GM21786 (cell line): Measurements from ENCODE around the gene ARHGAP4.

Experiments used
- ATAC-seq: cut with Tn5 transposase; IDR thresholded peaks from one replicate; pipeline ENCODE4 v1.9.1; 2021; ENCODE audit not compliant: unreplicated experiment

ARHGAP4 gene

DNA sequence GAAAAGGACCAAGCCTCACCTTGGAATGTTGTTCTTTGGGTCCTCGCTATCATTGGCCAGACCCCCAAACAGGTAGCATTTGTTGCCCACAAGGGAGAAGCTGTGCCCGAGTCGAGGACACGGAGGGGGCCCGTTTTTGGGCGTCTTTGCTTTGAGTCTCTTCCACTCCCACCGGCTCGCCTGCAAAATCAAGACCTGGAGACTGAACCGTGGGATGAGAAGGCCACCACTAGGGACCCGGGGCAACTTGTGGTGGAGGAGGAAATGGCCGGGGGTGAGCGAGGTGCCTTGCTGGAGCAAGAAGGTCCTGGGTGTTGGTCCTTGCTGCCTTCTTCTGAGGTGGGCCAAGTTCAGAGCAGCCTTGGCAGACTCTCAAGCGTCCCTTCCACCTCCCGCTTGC is 38.0 kb upstream of the ARHGAP4 start:
- no peak for ATAC-seq

DNA sequence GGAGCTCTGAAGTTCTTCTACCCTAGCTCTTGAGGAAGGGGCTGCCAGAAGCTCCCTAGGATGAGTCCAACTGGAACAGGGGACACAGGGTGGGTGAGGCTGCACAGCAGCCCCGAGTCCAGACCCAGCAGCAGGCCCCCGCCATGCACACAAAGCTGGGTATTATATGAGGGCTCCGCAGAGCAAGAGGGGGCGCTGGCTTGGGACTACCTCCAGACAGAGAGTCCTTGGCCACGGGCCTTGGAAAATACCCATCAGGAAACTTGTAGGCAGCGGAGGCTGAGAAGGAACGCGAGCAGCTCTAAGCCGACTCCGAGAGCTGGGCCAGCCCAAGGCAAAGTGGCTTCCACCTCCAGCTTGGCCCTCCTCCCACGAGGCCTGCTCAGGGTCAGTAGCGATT is 37.5 kb upstream of the ARHGAP4 start:
- ATAC-seq: no peak

DNA sequence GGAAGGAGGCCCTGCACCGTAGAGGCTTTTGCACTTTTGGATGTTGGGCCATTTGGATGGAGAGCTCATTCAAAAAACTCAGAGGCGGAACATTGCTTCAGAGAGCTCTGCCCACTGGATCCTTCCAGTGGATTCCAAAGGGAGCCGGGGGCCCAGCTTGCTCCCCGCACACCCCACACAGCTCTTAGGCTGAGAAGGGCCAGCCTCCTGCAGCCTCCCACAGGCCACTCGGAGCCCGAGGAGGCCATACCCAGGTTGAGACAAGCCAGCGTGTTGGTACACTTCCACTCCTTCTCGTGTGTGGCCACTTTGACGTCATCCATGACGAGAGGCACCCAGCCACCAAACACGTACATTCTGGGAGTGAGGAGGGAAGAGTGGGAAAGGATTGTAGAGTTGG is 35.2 kb upstream of the ARHGAP4 start:
- ATAC-seq: no peak

DNA sequence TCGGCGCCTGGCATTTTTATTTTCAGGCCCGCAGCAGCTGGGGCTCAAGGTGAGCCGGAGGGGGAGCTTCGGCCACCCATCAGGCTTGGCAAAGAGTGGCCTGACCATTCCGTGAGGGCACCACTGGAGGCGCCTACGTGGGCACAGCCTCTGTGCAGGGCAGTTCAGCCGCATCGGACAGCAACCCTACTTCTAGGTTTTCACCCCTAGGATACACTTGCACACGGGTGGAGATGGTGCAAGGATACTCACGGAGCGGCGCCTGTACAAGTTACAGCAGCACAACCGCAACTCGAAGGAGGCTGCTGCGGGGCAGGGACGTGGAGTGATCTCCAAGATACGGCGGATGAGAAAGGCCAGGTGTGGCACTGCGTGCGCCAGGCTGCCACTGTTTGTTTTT is 34.7 kb upstream of the ARHGAP4 start:
- ATAC-seq: no peak

DNA sequence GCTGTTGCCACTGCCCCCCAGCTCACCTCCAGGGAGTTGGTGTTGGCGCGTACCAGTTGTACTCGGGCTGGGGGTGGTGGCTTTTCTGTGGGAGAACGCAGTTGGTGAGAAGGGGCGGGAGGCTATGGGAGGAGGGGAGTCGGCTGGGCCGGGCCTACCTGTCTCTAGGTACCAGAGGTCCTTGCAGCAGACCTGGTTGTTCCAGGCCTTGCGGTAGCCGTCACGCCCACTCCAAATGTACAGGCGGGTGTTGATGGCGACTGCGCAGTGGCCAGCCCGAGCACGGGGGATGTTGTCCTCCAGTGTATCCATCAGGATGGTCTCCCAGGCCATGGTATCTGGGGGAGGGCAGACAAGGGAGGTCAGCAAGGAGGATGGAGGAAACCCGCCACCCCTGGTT is 34.0 kb upstream of the ARHGAP4 start:
- no peak for ATAC-seq

DNA sequence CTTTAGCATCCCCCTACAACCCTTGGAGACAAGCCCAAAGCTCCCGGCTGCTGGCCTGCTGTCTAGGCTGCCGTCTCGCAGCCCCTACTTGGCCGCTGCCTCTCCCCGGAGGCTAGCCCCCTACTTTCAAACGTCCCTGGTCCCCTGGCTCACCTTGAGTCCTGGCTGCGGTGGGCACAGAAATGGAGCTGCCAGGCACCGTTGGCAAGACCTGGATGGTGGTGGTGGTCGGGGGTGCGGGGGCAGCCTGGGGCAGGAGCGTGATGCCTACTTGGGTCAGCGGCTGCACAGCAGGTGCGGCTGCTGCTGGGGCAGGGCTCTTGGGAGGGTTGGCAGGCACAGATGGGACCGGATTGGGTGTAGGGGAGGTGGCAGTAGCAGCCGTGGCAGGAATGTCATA is 33.6 kb upstream of the ARHGAP4 start:
- no peak for ATAC-seq

DNA sequence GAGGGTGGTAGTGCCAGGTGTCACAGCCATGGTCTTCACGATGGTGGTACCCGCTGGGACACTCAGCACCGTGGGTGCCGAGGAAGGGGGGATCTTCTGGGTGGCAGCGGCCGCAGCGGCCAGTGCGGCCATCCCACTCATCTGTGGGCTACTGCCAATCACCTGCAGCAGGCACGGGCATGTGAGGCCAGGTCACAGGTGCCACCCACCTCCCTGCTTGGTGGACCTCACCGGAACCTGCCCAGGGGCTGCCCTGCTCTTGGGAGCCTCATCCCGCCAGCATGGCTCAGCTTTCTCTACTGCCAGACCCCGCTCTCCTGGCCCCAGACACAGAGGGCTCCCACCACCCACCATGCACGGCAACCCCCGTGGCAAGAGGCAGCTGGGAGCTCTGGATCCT is 32.5 kb upstream of the ARHGAP4 start:
- ATAC-seq: no peak

DNA sequence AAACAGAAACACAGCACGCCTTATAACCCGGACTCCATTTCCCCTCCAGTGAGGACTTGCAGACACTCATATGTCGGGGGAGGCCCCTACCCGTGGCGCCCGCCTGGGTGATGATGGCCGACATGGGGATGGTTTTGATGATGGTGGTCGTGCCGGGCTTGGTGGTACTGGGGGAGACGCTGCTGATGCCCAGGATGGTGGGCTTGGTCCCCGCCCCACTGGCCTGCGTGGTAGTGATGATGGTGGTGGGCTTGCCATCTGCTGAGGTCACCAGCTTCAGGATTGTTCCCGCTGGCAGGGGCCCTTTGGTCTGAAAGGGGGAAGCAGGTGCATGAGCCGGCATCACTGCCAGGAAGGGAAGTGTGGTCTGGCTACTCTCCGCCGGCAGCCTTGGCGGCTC is 31.2 kb upstream of the ARHGAP4 start:
- ATAC-seq: no peak

DNA sequence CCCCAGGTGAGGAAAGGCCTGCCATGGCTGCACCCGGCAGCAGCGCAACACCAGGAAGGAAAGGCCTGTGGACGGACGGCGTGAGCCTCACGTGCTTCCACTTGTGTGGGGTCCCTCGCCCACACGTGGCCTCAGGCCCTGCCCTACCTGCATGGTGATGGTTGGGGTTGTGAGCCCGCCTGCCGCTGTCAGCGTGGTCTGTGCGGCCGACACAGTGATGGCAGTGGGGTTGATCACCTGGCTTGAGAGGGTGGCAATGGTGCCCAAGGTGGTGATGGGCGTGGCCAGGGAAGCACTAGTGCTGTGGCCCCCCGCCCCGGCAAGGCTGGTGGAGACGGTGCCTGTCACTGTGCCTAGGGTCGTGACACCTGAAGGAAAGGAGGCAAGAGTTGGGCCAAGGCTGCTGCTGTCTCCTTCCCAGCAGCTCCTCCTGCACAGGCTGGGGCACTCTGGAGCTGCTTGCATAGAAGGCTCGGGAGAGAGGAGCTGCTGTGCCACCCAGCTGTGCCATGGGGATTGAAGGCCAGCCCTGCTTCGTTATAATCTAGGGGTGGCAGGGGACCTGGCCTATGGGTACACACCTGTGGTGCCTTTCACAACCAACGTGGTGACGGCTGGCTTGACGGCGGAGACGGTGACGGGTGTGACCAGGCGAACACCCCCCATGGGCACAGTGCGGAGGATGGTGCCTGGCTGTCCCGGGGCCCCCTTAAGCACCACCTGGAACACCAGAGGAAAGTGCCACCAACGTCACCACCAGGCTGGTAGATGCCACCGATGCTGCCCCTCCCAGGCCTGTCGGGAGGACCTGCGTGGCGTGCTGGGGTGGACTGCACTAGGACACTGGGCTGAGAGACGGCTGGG is 30.2 kb upstream of the ARHGAP4 start:
- no peak for ATAC-seq

DNA sequence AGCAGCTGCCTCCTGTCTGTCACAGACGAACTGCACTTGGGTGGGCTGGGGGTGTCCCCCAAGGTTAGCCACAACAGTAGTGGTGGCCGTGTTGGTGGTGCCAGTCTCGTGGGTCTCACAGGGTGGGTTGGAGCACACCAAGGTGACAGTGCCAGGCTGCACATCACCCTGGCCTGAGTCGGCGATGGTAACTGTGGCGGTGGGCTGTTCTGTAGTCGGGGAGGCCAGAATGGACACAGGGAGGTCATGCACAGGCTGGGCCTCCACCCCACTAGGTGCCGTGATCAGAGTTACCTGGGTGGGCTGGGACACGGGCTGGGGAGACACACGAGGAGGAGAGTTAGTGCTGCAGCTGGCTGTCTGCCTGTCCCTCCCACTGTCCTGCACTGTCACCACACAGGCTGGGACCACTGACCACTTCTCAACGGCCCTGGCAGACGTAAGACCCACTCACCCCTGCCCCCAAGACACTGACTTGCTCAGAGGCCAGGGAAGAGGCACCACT is 29.2 kb upstream of the ARHGAP4 start:
- ATAC-seq: no peak

DNA sequence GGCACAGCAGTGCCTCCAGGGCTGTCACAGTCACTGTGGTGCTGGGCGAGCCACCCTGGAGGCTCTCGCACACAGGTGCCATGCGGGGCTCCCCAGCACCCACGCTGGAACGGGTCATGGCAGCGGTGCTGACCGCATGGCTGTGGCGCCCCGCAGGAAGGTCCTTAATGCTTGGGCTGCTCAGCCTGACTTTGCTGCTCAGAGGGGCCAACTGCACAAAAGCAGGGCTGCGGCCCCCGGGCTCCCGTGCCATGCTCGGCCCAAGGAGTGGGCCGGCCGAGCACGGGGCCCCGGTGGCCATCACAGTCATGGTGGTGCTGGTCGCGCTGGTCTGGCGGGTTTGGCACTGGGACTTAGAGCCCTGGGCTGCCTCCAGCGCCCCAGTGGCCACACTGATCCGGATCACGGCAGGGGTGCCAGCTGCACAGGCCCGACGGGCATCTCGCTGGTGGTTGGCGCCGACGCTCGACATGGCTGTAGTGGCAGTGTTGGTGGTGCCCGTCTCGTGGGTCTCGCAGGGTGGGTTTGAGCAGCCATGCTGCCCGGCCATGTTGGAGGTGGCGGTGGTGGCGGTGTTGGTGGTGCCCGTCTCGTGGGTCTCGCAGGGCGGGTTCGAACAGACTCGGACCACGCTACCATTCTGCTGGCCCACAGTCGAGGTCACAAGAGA is 28.6 kb upstream of the ARHGAP4 start:
- ATAC-seq: no peak

DNA sequence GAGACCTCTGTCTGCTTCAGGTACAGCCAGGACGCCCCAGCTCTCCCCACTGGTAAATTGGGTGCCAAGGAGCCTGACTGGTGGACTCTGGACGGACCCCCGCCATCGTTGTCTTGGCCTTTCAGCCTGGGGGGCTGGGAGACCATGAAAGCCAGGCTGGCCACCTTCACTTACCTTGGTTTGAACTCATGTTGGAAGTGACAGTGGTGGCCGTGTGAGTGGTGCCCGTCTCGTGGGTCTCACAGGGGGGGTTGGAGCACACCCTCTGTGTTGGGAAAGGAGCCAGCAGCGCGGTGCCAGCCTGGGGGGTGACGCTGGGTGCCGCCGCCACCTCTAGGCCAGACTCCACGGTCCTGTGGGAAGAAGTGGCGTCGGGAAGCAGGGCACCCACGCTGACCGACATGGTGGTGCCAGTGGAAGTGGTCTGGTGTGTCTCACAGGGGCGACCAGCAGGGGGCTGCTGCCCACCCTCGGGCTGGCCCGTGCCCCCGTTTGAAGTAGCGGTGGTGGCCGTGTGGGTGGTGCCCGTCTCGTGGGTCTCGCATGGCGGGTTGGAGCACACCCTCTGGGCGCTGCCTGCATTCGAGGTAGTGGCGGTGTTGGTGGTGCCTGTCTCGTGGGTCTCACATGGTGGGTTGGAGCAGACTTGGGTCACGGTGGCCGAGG is 28.0 kb upstream of the ARHGAP4 start:
- ATAC-seq: no peak

DNA sequence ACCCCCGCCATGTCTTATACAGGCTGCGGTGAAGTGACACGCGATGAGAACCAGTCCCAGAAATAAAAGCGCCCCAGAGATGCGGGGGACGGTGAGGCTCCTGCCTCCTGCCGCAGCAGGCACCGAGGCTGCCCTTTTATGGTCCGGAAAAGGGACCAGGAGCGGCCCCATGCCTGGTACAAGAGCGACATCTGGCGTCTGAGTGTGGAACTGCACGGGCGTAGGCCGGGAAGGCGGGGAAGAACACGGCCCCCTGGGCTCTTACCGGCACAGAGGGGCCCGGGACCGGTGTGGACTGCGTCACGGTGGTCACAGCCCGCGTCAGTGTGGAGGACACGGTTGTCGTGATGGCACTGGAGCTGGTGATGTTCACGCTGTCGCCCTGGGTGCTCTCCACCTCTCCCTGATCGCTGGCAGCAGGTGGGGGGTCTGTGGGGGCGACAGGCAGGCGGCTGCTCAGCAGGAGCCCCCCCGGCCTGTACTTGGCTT is 27.3 kb upstream of the ARHGAP4 start:
- ATAC-seq: peak; percentile 65

DNA sequence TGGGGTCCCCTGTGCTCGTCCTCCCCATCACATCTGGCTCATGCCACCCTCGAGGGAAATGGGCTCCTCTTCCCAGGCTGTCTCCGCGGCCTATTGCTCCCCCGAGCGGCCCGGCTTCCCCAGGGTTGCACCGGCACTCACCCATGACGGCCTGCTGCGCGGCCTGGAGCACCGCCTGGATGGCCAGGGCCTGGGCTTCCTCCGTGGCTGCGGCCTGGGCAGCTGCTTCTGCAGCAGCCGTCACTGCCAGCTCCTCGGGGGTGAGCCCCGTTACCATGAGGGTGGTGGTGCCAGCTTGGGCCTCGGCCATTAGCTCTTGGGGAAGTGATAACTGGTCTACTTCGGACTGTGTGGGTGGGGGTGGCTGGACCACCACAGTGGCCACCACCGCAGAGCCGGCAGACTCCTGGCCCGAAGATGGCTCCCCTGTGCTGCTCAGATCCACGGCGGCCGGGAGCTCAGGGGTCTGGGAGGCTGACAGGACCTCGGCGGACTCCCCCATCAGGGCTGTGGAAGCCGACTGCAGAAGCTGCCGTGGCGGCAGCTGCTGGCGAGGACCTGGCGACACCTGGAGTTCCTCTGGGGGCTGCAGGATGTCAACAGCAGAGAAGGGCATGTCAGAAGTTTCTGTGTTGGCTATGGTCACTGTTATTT is 26.4 kb upstream of the ARHGAP4 start:
- no peak for ATAC-seq

DNA sequence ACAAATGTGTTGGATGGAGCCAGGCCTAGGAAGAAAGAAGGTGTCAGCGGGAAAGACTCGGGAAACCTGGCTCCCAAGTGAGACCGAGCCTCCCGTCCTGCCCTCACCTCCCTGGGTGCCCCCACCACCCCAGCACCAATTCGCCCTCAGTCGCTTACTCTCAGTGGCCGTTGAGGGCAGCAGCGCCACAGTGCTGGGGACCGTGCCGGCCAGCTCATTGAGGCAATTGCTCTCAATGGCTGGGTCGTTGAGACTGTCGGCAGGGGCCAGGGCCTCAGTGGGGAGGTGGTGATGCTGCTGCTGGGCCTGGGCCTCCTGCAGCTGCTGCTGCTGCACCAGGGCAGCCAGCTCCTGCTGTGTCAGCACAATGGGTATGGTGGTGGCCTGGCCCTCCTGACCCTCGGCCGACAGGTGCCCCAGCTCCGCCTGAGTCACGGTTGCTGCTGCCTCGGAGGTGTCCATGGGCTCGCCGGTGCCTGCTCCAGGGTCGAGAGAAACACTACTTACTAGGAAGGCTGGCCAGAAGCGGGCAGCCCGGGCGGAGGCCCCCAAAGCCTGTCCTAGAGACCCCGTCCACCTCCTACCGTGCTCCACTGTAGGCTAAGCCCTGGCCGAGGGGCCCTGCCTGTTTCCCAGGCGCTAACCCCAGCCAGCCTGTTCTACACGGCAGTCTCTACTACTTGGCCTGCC is 25.8 kb upstream of the ARHGAP4 start:
- ATAC-seq: no peak

DNA sequence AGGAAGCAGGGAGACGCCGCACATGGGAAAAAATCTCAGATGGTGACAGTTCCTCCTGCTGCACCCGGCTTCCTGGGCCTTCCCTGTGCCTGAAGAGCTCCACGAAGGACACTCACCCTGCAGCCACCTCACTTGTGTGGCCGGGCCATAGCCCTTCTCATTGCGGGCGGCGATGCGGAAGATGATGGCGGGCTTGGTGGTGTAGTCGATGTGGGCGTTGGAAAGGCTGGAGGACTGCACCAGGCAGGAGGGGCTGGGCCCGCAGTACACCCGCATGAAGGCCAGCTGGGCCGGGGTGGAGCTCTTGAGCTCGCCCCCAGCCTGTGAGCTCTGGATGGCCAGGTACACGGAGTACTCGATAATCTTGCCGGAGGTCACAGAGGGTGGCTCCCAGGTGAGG is 24.1 kb upstream of the ARHGAP4 start:
- no peak for ATAC-seq

DNA sequence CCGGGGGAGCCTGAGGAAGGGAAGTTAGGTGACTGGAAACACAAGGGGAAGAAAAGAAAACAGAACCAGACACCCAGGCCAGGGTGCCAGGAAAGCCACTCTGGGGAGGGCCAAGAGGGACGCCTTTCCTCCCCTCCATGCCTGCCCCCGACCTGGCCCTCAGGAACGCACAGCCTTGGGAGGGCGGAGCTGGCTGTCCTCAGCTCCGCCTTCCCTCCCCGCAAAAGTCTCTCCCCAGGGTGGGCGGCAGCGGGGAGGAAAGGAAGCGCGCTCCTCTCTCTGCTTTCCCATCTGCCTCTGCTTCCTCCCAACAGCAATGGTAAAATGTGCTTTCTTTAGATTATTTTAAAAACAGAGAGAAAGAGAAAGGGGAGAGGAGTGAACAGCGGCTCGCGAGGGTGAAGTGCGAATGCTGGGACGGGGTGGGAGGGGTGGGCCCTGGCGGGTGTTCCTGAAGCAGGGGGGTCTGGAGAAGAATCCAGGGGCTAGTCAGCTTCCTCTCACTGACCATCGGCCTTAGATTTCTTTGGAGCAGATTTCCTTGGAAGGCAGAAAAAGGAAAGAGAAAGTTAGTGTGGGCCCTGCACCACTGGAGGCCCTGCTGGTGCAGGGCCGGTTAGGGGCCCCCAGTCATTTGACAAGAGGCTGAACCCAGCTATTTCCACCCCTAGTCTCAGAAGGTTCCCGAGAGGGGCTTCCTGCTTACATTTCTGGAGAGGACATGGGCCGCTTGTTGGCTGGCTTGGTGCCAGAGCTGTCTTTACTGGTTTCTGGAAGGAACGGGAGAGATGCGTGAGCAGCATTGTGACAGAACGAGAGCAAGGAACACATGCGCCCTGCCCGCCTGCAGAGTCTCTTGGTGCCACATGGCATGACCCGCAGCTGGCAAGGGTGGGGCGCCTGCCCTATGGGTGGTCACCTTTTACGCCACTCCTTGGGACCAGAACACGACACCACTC is 23.1 kb upstream of the ARHGAP4 start:
- ATAC-seq: no peak

DNA sequence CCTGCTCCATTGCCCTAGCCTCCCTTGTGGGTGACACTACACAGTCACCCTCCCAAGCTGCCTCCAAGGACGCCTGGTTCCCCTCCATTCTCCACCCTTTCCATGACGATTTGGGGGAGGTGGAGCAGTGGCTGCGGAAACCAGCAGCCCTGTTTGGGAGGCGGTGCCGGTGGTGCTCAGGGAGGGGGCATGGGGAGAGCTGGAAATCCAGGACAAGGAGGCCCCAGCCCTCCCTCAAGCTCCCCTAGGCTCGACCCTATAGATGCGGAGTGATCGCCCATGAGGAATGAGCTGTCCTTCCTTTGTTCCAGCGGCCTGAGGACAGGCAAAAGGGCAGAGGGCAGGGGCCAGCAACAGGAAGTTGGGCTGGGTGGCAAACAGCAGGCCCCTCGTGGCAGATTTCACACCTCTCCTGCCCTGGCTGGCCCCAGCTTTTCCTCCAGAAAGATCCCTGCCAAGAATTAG is 22.0 kb upstream of the ARHGAP4 start:
- no peak for ATAC-seq

DNA sequence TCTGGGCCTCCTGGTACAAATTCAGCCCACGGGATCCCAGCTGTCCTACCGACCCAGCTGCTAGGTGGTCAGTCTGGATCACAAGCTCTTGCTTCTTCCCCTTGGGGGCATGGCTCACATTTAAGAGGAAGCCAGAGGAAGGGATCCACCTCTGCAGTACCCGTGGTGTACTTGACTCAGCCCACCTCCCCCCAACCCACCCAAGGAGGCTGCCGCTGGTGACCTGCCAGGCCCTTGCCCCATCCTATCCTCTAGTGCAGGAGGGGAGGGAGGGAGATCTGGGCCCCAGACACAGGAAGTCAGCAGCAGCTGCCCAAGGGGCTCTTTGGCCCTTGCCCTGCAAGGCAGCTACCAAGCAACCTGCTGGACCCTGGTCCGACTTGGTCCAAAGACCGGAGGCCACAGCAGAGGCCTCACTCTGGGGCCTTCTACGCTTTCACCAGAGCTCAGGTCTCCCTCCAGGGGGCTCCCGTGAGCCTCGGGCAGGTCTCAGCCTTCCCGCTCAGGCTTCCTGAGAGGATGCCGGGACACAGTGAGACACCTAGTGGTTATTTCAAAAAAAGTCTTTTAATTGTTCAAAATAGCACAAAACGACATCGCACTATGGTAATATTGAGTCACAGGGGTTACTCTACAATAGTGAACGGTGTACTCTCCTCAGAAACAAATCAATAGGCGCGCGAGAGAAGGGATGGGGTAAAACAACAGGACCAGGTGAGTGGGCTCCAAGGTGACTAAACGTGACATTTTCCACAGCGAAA is 21.1 kb upstream of the ARHGAP4 start:
- peak; percentile 80 for ATAC-seq
